OCI-LY1 (cell line): Measurements from ENCODE around the gene ABHD18.

Experiments used
- CTCF ChIP-seq: fragments of 200-600 bp; sonication (generic), shearing (Covaris generic); IDR thresholded peaks from 2 replicates; pipeline ENCODE4 v1.5.1; 2017; ENCODE audit warnings: mild to moderate bottlenecking, antibody characterized with exemption, low read length, moderate library complexity, mixed read lengths
- EZH2 ChIP-seq: fragments of 200-600 bp; sonication (generic), shearing (Covaris generic); IDR thresholded peaks from 2 replicates; pipeline ENCODE4 v1.8.0; 2017; ENCODE audit warnings: borderline replicate concordance, mixed run types, mild to moderate bottlenecking, antibody characterized with exemption, low read length, moderate library complexity, mixed read lengths

GRCh38 chr4:127959794-127960193, 5.4 kb upstream of the ABHD18 start:
- TF ChIP-seq CTCF (no peak), EZH2 (no peak)
